Stimulated activated CD4-positive, alpha-beta T cell treated with anti-CD3 and anti-CD28 coated beads, Interleukin-4, amount 100 ng/mL, for 48 hours (primary cell): ENCODE measurements around the gene ZFY.
"Not testable (repeated sequence)": the region's sequence is repeated elsewhere in the genome, so short reads cannot be mapped to it uniquely, and the experiment has no call there.

ENCODE experiments used
- DNase-seq, 2 donors: peaks; one replicate each; pipeline ENCODE4 v3.0.0-alpha.2; 2020; ENCODE audit warnings: low read depth in 2 of 2

Gene ZFY

GRCh38 chrY:2973110-2973751, 38.0 kb downstream of the ZFY start:
- no peak for DNase-seq

GRCh38 chrY:2979283-2979682, 44.1 kb downstream of the ZFY start:
- no peak for DNase-seq

DNA sequence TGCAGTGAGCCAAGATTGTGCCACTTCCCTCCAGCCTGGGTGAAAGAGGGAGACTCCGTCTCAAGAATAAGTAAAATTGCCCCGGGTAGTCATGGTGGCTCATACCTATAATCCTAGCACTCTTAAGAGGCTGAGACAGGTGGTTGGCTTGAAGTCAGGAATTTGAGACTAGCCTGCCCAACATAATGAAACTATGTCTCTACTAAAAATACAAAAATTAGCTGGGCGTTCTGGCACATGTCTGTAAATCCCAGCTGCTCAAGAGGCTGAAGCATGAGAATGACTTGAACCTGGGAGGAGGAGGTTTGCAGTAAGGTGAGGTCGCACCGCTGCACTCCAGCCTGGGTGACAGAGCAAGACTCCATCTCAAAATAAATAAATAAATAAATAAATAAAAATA, 49.3 kb downstream of the ZFY start:
- no peak for DNase-seq

GRCh38 chrY:2987178-2987577, 52.0 kb downstream of the ZFY start:
- DNase-seq = not testable (repeated sequence)

GRCh38 chrY:2997369-2997768, 62.2 kb downstream of the ZFY start:
- not testable (repeated sequence) for DNase-seq

- DNase-seq = no peak
Observed at GRCh38 chrY:3002190-3002589, 67.0 kb downstream of the ZFY start.

DNA sequence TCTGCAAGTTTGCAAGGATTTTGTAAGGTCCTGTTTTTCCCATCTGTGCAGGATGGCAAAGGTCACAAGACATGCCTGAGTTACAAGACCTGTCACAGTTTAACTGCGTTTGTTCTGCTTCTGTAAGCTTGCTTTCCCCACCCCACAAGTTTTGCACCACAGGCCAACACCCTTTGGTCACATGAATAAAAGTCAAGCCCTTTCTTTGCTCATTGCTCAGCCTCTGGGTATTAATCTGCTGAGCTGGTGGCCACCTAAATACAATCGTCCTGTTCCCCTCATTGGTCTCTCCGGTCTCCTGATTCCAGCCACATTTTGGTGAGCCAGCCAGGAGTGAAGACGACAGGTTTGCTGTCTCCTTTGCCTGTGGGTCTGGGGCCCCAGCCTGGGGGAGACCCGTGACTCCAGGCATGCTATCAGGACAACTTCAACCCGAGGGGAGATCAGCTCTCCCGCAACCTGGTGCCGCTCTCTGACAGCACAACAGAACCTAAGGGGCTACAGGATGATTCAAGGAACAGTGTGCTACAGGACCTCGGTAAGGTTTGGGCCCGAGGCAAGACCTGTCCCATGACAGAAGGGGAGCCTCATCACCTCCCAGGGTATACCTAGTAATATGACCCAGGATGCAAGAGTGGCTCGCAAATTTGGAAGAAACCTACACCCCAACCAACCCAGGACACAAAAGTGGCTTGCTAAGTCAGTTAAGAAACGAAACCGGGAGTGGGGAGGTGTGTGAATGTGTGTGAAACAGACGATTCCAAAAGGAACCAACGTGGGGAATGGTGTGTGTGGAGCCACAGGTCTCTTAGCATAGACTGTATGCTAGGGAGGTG, 67.7 kb downstream of the ZFY start:
- DNase-seq = peak in 1 of 2 donors; percentile 1

DNA sequence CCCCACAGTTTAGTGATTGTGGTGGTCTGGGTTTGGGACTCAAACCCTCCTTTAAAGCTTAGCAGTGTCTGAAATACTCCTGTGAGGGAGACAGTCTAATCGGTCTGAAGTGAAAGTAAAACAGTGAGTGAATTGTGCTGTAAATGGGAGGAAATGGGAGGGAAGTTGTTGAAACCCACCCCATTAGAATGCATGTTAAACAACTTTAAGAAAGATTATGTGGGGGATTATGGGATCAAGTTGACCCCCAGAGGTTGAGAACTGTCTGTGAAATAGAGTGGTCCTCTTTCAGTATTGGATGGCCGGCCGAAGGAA, 68.3 kb downstream of the ZFY start:
- DNase-seq = no peak

GRCh38 chrY:3003846-3004245, 68.7 kb downstream of the ZFY start:
- DNase-seq = peak in 1 of 2 donors; percentile 1

DNA sequence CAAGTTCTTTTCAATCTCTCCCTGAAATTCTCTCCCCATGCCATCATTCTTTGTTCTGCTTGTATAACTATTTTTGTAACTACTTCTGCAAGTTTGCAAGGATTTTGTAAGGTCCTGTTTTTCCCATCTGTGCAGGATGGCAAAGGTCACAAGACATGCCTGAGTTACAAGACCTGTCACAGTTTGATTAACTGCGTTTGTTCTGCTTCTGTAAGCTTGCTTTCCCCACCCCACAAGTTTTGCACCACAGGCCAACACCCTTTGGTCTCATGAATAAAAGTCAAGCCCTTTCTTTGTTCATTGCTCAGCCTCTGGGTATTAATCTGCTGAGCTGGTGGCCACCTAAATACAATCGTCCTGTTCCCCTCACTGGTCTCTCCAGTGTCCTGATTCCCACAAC, 70.8 kb downstream of the ZFY start:
- DNase-seq = not testable (repeated sequence)

GRCh38 chrY:3007967-3008366, 72.8 kb downstream of the ZFY start:
- DNase-seq = no peak

DNA sequence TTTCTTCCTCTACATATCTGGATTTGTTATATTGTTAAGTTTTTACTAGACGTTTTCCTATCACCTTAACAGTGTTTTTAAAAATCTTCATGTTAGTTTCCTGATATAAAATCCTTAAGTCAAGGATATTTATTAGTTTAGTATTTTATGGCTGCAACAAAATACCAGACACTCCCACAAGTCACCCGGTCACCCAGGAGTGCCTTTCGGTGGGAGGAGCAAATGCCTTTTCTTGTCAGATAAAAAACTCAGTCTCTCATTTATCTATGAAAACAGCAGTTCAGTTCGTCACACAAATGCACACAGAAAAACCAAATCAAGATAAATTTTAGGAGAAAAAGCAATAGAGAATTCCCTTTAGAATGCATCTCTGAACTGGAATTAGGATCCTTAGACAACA, 77.0 kb downstream of the ZFY start:
- DNase-seq = no peak

- DNase-seq = no peak
Observed at GRCh38 chrY:3016594-3016993, 81.4 kb downstream of the ZFY start.

GRCh38 chrY:3018546-3018945, 83.4 kb downstream of the ZFY start:
- no peak for DNase-seq

- no peak for DNase-seq
Observed at GRCh38 chrY:3019584-3019983, 84.4 kb downstream of the ZFY start.

GRCh38 chrY:3021176-3021575, 86.0 kb downstream of the ZFY start:
- no peak for DNase-seq

- DNase-seq = no peak
Observed at GRCh38 chrY:3023606-3024005, 88.4 kb downstream of the ZFY start.

DNA sequence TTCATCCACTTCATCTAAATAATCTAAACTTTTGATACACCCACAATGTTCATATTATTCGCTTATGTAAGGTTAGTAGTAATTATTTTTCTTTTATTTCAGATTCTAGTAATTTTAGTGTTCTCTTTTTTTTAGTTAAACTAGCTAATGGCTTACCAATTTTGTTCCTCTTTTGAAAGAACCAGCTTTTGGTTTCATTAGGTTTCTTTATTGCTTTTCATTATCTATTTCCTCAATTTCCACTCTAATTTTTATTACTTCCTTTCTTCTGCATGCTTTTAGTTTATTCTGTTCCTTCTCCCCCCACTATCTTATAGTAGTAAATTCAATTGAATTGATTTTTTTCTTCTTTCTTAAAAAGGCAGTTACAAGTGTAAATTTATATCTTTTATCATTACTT, 90.2 kb downstream of the ZFY start:
- no peak for DNase-seq
